WTC11 (cell line): ENCODE measurements around the gene TIMP4.

Experiments
- CREM ChIP-seq: sonication (generic); formaldehyde crosslinking; IDR thresholded peaks from 2 replicates; pipeline ENCODE4 v1.8.1; 2022; ENCODE audit warnings: mild to moderate bottlenecking, missing genetic modification reagents, moderate library complexity
- GTF2I ChIP-seq: fragments of 250-450 bp; sonication (Bioruptor Pico); conservative IDR thresholded peaks from 2 replicates; pipeline ENCODE4 v1.4.0; 2021; ENCODE audit warnings: mild to moderate bottlenecking
- RORB ChIP-seq: fragments of 250-450 bp; sonication (Bioruptor Pico); IDR thresholded peaks from 2 replicates; pipeline ENCODE4 v1.9.0; 2021; ENCODE audit warnings: mild to moderate bottlenecking
- ZNF232 ChIP-seq: sonication (generic); formaldehyde crosslinking; IDR thresholded peaks from 2 replicates; pipeline ENCODE4 v1.8.0; 2022; ENCODE audit warnings: mild to moderate bottlenecking, missing genetic modification reagents
- ZNF671 ChIP-seq: fragments of 250-450 bp; sonication (Bioruptor Pico); IDR thresholded peaks from 2 replicates; pipeline ENCODE4 v1.8.0; 2021; ENCODE audit warnings: mild to moderate bottlenecking
- TF ChIP-seq, protein P1 (sequence below): sonication (generic); formaldehyde crosslinking; IDR thresholded peaks from 2 replicates; pipeline ENCODE4 v1.8.0; 2022; ENCODE audit warnings: mild to moderate bottlenecking, missing genetic modification reagents
- TF ChIP-seq, protein P2 (sequence below): sonication (generic); formaldehyde crosslinking; IDR thresholded peaks from 2 replicates; pipeline ENCODE4 v1.8.1; 2023; ENCODE audit warnings: mild to moderate bottlenecking, missing genetic modification reagents, moderate library complexity
- TF ChIP-seq, protein P3 (sequence below): sonication (generic); formaldehyde crosslinking; IDR thresholded peaks from 2 replicates; pipeline ENCODE4 v1.8.1; 2023; ENCODE audit warnings: mild to moderate bottlenecking, missing genetic modification reagents, borderline replicate concordance
- TF ChIP-seq, protein P4 (sequence below): fragments of 200-600 bp; IDR thresholded peaks from 2 replicates; pipeline ENCODE4 v1.8.0; 2022; ENCODE audit warnings: antibody characterized with exemption
- TF ChIP-seq, protein P5 (sequence below): sonication (generic); formaldehyde crosslinking; IDR thresholded peaks from 2 replicates; pipeline ENCODE4 v1.8.1; 2022; ENCODE audit warnings: low read depth, missing genetic modification reagents, borderline replicate concordance

DNA sequence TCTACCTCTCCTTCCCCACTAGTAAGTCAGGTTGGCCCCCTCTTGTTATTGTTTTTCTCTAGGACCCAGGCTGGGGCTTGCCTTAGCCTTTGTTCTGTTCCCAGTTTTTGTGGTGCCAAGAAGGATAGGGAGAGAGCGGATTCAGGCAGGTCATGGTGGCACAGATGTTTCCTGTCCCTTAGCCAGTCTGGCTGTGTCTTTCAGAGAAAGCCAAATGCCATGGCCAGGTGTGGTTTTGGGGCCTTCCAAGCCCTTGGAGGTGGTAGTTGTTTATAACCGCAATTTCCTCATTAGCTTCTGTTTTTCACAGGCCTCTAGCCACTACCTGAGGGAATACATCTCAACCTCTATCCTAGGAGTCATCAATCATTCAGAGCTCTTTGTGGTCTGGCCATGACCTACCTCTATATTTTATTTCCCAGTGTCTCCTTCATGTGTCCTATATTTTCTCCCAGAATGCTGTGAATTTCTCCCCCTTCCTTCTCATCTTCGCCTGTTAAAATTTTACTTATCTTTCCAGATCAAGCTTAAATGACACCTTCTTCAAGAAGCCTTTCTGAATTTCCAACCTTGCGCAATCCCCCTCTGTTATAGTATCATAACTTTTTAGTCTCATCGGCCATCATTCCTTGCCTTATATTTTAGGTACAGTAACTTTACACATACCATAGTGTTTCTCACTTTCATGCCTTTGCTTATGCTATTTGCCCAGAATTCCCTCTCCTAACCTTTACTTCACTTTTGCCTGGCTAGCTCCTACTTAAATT is 38.2 kb downstream of the TIMP4 start:
- TF ChIP-seq, protein P1, sequence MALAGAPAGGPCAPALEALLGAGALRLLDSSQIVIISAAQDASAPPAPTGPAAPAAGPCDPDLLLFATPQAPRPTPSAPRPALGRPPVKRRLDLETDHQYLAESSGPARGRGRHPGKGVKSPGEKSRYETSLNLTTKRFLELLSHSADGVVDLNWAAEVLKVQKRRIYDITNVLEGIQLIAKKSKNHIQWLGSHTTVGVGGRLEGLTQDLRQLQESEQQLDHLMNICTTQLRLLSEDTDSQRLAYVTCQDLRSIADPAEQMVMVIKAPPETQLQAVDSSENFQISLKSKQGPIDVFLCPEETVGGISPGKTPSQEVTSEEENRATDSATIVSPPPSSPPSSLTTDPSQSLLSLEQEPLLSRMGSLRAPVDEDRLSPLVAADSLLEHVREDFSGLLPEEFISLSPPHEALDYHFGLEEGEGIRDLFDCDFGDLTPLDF (CRISPR knock-in tag), result no peak
- no peak for TF ChIP-seq RORB (CRISPR knock-in tag)
- TF ChIP-seq, protein P2, sequence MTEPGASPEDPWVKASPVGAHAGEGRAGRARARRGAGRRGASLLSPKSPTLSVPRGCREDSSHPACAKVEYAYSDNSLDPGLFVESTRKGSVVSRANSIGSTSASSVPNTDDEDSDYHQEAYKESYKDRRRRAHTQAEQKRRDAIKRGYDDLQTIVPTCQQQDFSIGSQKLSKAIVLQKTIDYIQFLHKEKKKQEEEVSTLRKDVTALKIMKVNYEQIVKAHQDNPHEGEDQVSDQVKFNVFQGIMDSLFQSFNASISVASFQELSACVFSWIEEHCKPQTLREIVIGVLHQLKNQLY (CRISPR knock-in tag), result no peak
- TF ChIP-seq, protein P3, sequence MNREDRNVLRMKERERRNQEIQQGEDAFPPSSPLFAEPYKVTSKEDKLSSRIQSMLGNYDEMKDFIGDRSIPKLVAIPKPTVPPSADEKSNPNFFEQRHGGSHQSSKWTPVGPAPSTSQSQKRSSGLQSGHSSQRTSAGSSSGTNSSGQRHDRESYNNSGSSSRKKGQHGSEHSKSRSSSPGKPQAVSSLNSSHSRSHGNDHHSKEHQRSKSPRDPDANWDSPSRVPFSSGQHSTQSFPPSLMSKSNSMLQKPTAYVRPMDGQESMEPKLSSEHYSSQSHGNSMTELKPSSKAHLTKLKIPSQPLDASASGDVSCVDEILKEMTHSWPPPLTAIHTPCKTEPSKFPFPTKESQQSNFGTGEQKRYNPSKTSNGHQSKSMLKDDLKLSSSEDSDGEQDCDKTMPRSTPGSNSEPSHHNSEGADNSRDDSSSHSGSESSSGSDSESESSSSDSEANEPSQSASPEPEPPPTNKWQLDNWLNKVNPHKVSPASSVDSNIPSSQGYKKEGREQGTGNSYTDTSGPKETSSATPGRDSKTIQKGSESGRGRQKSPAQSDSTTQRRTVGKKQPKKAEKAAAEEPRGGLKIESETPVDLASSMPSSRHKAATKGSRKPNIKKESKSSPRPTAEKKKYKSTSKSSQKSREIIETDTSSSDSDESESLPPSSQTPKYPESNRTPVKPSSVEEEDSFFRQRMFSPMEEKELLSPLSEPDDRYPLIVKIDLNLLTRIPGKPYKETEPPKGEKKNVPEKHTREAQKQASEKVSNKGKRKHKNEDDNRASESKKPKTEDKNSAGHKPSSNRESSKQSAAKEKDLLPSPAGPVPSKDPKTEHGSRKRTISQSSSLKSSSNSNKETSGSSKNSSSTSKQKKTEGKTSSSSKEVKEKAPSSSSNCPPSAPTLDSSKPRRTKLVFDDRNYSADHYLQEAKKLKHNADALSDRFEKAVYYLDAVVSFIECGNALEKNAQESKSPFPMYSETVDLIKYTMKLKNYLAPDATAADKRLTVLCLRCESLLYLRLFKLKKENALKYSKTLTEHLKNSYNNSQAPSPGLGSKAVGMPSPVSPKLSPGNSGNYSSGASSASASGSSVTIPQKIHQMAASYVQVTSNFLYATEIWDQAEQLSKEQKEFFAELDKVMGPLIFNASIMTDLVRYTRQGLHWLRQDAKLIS (CRISPR knock-in tag), result no peak
- TF ChIP-seq, protein P4, sequence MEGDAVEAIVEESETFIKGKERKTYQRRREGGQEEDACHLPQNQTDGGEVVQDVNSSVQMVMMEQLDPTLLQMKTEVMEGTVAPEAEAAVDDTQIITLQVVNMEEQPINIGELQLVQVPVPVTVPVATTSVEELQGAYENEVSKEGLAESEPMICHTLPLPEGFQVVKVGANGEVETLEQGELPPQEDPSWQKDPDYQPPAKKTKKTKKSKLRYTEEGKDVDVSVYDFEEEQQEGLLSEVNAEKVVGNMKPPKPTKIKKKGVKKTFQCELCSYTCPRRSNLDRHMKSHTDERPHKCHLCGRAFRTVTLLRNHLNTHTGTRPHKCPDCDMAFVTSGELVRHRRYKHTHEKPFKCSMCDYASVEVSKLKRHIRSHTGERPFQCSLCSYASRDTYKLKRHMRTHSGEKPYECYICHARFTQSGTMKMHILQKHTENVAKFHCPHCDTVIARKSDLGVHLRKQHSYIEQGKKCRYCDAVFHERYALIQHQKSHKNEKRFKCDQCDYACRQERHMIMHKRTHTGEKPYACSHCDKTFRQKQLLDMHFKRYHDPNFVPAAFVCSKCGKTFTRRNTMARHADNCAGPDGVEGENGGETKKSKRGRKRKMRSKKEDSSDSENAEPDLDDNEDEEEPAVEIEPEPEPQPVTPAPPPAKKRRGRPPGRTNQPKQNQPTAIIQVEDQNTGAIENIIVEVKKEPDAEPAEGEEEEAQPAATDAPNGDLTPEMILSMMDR, result no peak
- no peak for TF ChIP-seq ZNF671 (CRISPR knock-in tag)
- no peak for TF ChIP-seq CREM
- no peak for TF ChIP-seq GTF2I
- TF ChIP-seq, protein P5, sequence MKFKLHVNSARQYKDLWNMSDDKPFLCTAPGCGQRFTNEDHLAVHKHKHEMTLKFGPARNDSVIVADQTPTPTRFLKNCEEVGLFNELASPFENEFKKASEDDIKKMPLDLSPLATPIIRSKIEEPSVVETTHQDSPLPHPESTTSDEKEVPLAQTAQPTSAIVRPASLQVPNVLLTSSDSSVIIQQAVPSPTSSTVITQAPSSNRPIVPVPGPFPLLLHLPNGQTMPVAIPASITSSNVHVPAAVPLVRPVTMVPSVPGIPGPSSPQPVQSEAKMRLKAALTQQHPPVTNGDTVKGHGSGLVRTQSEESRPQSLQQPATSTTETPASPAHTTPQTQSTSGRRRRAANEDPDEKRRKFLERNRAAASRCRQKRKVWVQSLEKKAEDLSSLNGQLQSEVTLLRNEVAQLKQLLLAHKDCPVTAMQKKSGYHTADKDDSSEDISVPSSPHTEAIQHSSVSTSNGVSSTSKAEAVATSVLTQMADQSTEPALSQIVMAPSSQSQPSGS (CRISPR knock-in tag), result no peak
- no peak for TF ChIP-seq ZNF232 (CRISPR knock-in tag)
